NCI-H146 treated with DMSO at 0.1 percent for 48 hours (cell line): ENCODE results near the gene DNM3.
A peak's percentile ranks its signal among the peaks of the same experiment; 100 is the strongest.
"Not testable (repeated sequence)": the region's sequence is repeated elsewhere in the genome, so short reads cannot be mapped to it uniquely, and the experiment has no call there.

ENCODE experiments used
- DNase-seq: peaks from one replicate; lab custom pipeline; 2025; ENCODE audit not compliant: unreplicated experiment; lab: John Stamatoyannopoulos, UW

Gene DNM3

GRCh38 chr1:172402878-172403569 lies 561.7 kb downstream of the DNM3 start:
- DNase-seq: no peak

DNA sequence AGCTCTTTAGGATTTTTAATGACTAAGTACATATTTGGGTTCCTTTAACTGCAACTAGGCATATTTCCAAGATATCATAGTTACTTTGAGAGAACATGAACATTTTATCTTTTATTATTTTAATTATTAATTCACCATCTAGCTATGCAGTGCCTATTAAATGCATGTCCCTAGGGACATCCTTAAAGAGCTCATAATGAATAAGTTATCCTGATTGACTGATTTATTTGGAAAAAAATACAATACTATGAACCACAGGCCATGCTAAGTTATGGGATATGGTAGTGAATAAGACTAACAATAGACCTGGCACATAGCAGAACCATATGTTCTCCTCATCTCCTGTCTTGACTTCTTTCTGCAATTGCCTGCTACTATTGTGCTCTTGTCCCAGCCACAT lies 562.8 kb downstream of the DNM3 start:
- no peak for DNase-seq

DNA sequence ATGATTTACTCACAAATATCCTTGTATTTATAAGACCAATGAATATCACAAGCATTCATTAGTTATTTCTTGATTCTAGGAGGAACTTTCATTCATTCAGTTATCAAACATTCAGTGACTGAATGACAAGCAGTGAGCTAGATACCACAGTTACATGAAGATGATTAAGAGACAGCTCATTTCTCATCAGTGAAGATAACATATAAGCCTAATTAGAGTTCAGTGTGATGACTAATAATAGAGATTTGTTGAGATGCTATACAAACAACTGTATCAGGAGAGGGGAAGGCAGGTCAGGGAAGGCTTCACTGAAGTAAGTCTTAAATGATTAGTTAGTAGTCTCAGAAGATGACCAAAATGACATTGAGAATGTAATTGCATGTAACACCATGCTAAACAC lies 564.6 kb downstream of the DNM3 start:
- no peak for DNase-seq

DNA sequence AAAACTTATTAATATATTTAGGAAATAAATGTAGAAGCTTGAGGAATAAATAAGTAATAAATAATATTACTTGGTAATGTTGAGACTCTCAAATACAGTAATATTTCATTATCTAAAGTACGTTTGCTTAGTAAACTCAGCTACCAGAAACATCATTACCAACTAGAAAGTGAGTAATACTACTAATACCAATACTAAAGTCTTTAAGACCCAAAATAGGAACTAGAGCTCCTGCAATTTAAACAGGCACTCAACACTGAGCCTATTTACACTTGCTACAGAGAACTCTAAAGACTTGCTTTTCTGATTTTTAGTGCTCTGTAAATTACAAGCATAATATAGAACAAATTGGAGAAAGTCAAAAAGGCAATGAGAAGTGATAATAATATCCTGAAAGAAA lies 565.7 kb downstream of the DNM3 start:
- DNase-seq: no peak

DNA sequence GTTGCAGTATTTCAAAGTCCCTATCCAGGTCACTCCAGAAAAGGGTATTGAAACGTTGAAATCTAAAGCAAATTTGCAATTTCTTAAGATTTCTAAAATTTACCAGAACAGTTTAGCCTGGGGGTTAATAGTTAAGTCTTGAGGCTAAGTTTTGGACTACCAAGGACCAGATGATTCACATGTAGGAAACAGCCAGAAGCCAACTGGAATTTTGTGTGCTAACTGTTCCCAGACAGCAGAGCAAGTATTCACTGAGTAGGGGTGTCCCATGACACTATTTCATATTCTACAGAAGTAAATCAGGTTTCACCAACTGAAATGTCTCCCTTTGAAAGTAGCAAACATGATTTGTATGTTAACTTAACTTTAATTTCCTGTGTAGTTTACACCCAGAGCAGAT lies 567.7 kb downstream of the DNM3 start:
- no peak for DNase-seq

DNA sequence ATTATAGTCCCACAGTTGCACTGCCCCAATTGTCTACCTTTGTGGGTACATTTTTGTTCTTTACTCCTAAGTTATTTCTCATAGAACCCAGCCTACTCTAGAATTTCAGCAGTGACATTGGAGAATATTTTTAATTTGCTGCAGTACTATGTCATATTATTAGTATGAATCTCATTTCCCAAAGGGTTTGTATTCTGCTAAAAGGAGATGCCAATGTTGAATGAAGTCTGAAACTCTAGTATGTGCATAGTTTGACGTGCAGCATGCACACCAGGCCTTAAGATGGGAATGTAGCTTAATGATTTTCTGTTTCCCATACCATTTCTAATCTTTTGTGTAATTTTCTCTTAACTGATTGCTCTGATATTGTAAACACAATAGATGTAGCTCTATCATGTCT lies 568.7 kb downstream of the DNM3 start:
- DNase-seq: no peak

- DNase-seq: no peak
Measured at GRCh38 chr1:172411791-172412338, 570.6 kb downstream of the DNM3 start.

GRCh38 chr1:172414331-172414730 lies 573.0 kb downstream of the DNM3 start:
- no peak for DNase-seq

GRCh38 chr1:172416496-172417035 lies 575.3 kb downstream of the DNM3 start:
- no peak for DNase-seq

- DNase-seq: no peak
Measured at GRCh38 chr1:172417557-172417956, 576.3 kb downstream of the DNM3 start.

GRCh38 chr1:172420385-172420784 lies 579.1 kb downstream of the DNM3 start, which contains the start of gene C1orf105:
TSS of gene C1orf105 (plus strand) at chr1:172420685. CDS start at chr1:172420886, 201 bp downstream.
- DNase-seq: no peak

DNA sequence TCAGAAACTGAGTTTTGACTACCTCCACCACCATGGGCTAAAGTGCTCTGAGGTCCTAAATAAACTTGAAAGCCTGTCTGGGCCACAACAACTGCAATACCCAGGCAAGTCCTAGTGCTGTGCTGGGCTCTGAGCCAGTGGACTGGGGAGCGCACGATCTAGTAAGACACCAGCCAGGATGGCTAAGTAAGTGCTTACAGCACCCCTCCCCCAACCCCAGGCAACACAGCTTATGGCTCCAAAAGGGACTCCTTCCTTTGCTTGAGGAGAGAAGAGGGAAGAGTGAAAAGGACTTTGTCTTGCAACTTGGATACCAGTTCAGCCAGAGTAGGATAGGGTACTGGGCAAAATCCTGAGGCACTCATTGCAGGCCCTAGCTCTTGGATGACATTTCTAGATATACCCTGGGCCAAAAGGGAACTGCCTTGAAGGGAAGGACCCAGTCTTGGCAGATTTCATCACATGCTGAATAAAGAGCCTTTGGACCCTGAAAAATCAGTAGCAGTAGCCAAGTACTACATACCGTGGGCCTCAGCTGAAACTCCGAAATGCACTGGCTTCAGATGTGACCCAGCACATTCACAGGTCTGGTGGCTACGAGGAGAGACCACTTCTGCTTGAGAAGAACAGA lies 580.8 kb downstream of the DNM3 start:
- no peak for DNase-seq

- DNase-seq: no peak
Measured at GRCh38 chr1:172423336-172423735, 582.0 kb downstream of the DNM3 start.

- no peak for DNase-seq
Measured at GRCh38 chr1:172425339-172425738, 584.0 kb downstream of the DNM3 start.

DNA sequence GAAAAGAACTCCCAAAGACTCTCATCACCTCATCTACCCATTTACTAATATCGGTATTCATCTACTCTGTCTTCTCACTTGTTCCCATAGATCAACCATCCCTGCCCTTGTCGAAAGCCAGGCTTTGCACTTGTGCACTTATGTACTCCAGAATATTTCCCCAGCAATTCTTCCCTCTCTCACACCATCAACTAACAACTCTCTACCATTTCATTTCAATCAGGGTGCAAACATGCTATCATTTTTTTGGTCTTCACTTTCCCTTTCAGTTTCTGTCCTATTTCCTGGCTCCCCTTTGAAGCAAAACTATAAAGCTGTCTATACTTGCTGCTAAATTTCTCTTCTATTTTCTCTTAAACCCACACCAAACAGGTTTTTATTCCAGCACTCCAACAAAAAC lies 585.9 kb downstream of the DNM3 start:
- DNase-seq: no peak

DNA sequence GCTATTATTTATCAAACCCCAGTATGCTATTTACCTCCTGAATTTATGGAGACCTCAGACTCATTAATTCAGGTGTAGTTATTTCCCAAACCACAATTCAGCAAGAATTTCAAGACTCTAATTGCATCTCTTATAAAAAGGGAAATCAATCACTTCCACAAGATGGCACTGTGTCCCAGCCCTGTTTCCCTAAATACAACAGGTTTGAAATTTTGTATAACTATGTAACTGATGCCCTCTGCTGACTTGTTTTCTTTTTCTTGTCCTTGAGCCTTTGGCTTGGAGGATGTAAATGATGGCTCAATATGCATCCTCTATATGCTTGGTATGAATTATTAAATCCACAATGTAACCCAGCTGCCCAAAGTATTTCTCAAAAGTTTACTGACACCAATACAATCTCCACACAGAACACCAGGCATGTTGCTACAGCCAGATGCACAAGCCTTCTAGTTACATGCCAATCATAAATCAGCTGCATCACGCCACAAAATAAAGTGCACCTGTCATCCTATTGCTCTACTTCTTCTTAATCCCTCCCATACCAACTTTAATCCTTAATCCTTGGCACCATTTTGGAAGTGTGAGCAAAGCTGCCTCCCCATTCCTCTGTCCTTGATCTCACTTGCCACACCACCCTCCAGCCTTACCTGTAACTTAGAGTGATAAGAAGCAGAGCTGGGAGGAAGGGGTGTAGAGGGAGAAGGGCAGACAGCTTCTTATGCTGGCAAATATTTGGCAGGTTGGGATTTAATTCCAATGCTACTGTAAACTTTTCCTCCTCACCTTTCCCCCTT lies 588.2 kb downstream of the DNM3 start:
- DNase-seq: peak; percentile 35

GRCh38 chr1:172430128-172430454 lies 588.8 kb downstream of the DNM3 start:
- no peak for DNase-seq

DNA sequence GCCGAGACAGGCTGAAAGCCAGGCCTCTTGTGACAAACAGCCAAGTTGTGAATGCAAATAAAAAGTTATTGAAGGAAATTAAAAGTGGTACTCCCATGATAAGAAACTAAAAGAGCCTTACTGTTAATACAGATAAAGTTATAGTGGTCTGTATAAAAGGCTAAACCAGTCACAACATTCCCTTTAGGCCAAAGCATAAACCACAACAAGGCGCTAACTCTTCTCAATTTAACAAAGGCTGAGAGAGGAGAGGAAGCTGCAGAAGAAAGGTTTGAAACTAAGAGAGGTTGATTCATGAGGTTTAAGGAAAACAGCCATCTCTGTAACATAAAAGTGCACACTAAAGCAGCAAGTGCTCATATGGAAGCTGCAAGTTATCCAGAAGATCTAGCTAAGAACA lies 589.9 kb downstream of the DNM3 start:
- DNase-seq: no peak

- DNase-seq: no peak
Measured at GRCh38 chr1:172431721-172432192, 590.5 kb downstream of the DNM3 start.

DNA sequence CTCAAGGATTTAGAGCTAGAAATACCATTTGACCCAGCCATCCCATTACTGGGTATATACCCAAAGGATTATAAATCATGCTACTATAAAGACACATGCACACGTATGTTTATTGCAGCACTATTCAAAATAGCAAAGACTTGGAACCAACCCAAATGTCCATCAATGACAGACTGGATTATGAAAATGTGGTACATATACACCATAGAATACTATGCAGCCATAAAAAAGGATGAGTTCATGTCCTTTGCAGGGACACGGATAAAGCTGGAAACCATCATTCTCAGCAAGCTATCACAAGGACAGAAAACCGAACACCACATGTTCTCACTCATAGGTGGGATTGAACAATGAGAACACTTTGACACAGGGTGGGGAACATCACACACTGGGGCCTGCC lies 595.9 kb downstream of the DNM3 start:
- not testable (repeated sequence) for DNase-seq

DNA sequence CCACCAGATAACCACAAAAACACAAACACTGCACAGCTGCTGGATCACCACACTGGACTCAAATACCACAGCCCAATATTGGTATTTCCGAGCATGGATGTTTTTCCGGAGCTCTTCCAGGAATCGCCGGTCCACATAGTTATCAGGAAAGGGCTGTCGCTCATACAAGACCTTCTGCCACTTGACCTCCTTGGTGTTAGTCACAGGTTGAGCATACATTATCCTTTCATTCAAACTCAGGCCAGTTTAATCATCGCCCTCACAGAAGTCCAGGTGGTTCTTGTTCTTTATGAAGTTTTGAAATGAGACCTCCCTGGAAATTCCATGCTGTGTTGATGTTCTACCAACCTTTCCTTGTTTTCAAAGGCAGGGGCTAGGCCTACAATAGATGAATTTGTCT lies 601.1 kb downstream of the DNM3 start:
- no peak for DNase-seq
